ENCODE results near the gene NCKAP5.

The NCKAP5 gene

DNA sequence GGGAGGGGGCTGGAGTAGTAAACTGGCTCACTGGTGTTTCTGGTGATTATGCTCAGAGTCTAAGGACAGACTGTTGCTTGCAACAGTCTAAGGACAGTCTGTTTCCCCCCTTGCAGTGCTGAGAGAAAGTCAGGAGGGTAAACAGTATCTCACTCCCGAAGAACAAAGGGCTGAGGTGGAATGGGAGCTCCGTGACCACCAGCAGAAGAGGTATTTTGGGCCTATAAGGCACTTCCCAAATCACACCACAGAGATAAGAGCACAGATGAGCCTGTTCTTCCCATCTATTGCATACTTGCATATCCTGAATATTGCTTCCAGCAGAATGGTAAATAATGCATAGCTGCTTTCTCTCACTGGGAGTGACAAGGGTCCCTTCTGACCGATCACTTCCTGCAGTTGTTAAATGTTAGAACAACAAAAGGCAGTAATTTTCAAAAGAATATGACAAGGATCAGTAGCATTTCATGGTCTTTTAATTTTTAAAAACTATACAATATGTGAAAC, 737.9 kb downstream of the NCKAP5 start:
- no peak overlapping the region for H3K4me3 ChIP-seq (ENCODE audit: control insufficient read depth, low read depth, low read length)
- DNase-seq (ENCODE audit: low read depth), result no peak
- no peak for TF ChIP-seq CTCF (IDR thresholded peaks at IDR 0.05; ENCODE audit: control insufficient read depth, insufficient read depth, low read depth, low read length, missing control alignments)

DNA sequence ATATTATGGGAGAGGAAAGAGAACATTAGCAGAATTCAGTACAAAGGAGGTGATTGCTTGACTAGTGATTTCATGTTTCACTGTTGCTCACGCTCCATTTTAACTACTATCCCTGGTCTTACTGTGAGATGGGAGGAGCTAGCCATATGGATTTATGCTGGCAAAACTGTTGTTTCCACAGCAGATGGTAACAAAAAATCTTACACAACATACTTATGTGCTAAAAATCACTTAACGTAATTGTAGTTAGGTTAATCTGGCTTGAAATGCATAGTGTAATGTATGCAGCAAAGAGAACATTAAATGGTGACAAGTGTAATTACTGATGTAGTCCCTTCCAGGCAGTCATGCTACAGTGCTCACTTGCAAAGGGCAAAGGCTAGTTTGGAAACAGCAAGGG, 742.7 kb downstream of the NCKAP5 start:
- no peak for DNase-seq (ENCODE audit: low read depth)
- no peak overlapping the region for H3K4me3 ChIP-seq (ENCODE audit: control insufficient read depth, low read depth, low read length)
- TF ChIP-seq CTCF (IDR thresholded peaks at IDR 0.05; ENCODE audit: control insufficient read depth, insufficient read depth, low read depth, low read length, missing control alignments), result no peak

DNA sequence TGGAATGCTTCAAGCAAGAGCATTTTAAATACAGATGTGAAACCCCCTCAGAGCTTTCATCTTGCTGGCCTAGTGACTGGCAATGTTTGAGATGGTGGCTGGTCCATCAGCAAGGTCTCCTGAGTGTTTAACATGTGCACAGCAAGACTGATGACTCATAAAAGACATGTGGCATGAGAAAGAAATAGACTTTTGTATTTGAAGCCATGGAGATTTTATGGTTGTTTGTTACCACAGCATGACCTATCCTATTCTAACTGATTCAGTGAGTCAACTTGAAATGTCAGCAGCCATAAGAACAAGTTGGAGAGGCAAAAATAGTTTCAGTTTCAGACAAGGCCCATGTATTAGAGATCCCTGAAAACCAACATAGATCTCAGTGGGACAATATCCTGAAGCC, 743.5 kb downstream of the NCKAP5 start:
- TF ChIP-seq CTCF (IDR thresholded peaks at IDR 0.05; ENCODE audit: control insufficient read depth, insufficient read depth, low read depth, low read length, missing control alignments), result no peak
- DNase-seq (ENCODE audit: low read depth), result peak; percentile 1
- no peak overlapping the region for H3K4me3 ChIP-seq (ENCODE audit: control insufficient read depth, low read depth, low read length)

DNA sequence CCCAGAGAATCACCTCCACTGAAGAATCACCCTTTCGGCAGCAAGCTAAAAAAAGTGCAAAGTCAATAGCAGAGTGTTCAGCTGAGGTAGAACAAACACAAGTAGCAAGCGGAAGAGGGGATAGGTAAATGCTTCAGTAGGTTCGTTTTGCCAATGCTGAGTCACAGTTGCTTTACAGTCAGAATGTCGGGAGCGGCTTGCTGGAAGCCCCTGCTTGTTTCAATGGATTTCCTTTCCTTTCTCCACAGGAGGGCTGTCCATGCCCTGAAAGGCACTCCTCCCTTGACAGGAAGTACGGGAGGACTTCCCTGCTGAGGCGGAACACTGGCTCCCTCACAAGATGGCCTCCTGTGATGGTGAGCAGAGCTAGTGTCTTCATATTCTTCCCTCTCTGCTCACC, 752.0 kb downstream of the NCKAP5 start:
- no peak for TF ChIP-seq CTCF (IDR thresholded peaks at IDR 0.05; ENCODE audit: control insufficient read depth, insufficient read depth, low read depth, low read length, missing control alignments)
- DNase-seq (ENCODE audit: low read depth), result no peak
- H3K4me3 ChIP-seq (ENCODE audit: control insufficient read depth, low read depth, low read length), result no peak overlapping the region

DNA sequence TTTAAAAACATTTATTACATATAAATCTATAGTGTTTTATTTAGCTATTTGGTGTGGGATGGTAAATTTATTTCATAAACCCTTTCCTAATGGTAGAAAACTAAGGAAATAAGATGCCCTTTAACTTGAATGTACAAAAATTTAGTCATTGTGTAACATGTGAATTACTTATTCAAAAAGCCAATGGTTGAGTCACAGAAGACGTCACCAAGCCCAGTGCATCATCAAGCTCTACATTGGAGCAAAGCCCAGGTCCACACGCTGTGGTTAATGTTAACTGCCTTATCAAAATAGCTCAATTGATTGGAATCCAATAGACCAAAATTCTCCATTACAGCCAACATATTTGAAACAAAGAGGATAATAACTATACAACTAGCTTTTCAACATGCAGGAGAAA, 752.7 kb downstream of the NCKAP5 start:
- no peak overlapping the region for H3K4me3 ChIP-seq (ENCODE audit: control insufficient read depth, low read depth, low read length)
- TF ChIP-seq CTCF (IDR thresholded peaks at IDR 0.05; ENCODE audit: control insufficient read depth, insufficient read depth, low read depth, low read length, missing control alignments), result no peak
- peak; percentile 52 for DNase-seq (ENCODE audit: low read depth)

- no peak for TF ChIP-seq CTCF (IDR thresholded peaks at IDR 0.05; ENCODE audit: control insufficient read depth, insufficient read depth, low read depth, low read length, missing control alignments)
- no peak for DNase-seq (ENCODE audit: low read depth)
- H3K4me3 ChIP-seq (ENCODE audit: control insufficient read depth, low read depth, low read length), result no peak overlapping the region
These were observed 753.6 kb downstream of the NCKAP5 start for GRCh38 chr2:132814651-132815050.

DNA sequence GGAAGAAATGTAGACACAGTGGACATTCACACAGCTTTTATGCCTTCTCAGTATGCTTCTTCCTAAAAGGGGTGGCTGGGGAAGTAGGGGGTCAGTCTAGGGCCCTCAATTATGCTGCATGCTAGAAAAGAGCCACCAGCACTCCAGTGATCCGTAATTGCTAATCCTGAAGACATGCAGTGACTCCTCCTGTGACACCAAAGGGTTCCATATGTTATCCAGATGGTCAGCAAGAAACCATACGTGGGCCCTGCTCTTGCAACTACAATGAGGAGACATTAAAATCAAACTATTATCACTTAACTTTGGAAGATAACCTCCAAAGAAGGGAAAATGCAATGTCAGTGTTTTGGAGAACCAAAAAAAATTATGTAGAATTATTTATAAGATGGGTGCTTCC, 754.8 kb downstream of the NCKAP5 start:
- no peak for TF ChIP-seq CTCF (IDR thresholded peaks at IDR 0.05; ENCODE audit: control insufficient read depth, insufficient read depth, low read depth, low read length, missing control alignments)
- H3K4me3 ChIP-seq (ENCODE audit: control insufficient read depth, low read depth, low read length), result no peak overlapping the region
- DNase-seq (ENCODE audit: low read depth), result no peak
